HK-2 (cell line): ENCODE measurements around the gene P2RY14.

Source experiments
- DNase-seq: peaks from one replicate; pipeline ENCODE4 v3.0.0-alpha.2; 2018; ENCODE audit not compliant: unreplicated experiment

The P2RY14 gene

GRCh38 chr3:151216641-151217607 lies 61.4 kb downstream of the P2RY14 start:
- no peak for DNase-seq

- no peak for DNase-seq
Measured at GRCh38 chr3:151214459-151214858, 63.9 kb downstream of the P2RY14 start.

GRCh38 chr3:151213881-151214280 lies 64.5 kb downstream of the P2RY14 start:
- DNase-seq, result no peak

- DNase-seq, result no peak
Measured at GRCh38 chr3:151213151-151213550, 65.2 kb downstream of the P2RY14 start.

- no peak for DNase-seq
Measured at GRCh38 chr3:151210676-151211381, 67.5 kb downstream of the P2RY14 start.

GRCh38 chr3:151209654-151210053 lies 68.7 kb downstream of the P2RY14 start:
- no peak for DNase-seq

- no peak for DNase-seq
Measured at GRCh38 chr3:151206201-151206600, 72.1 kb downstream of the P2RY14 start.

- DNase-seq, result no peak
Measured at GRCh38 chr3:151205482-151205881, 72.9 kb downstream of the P2RY14 start.

GRCh38 chr3:151204530-151205402 lies 73.6 kb downstream of the P2RY14 start:
- no peak for DNase-seq

- DNase-seq, result no peak
Measured at GRCh38 chr3:151203051-151203420, 75.3 kb downstream of the P2RY14 start, which contains the start of gene GPR171. Gene GPR171, minus strand, starts transcription at chr3:151203216. Its CDS starts 3,830 bp downstream, at chr3:151199386.

- DNase-seq, result no peak
Measured at GRCh38 chr3:151201051-151201730, 77.2 kb downstream of the P2RY14 start.

GRCh38 chr3:151200586-151200985 lies 77.8 kb downstream of the P2RY14 start:
- DNase-seq, result no peak

- no peak for DNase-seq
Measured at GRCh38 chr3:151199554-151200438, 78.5 kb downstream of the P2RY14 start.

- no peak for DNase-seq
Measured at GRCh38 chr3:151198849-151199248, 79.5 kb downstream of the P2RY14 start.

- no peak for DNase-seq
Measured at GRCh38 chr3:151197981-151198767, 80.2 kb downstream of the P2RY14 start.

- no peak for DNase-seq
Measured at GRCh38 chr3:151197228-151197627, 81.1 kb downstream of the P2RY14 start.

GRCh38 chr3:151196434-151196833 lies 81.9 kb downstream of the P2RY14 start:
- no peak for DNase-seq

GRCh38 chr3:151195826-151196225 lies 82.5 kb downstream of the P2RY14 start:
- DNase-seq, result no peak

GRCh38 chr3:151192545-151192944 lies 85.8 kb downstream of the P2RY14 start:
- no peak for DNase-seq
